Retinal pigment epithelial cell (primary cell): Measurements from ENCODE around the gene MAP3K5.

Experiments used
- DNase-seq: peaks from one replicate; pipeline ENCODE4 v3.0.0-alpha.2; 2010; ENCODE audit warnings: low read depth
- H3K4me3 ChIP-seq: 2 replicates; pipeline ENCODE4 v1.5.1; 2011; ENCODE audit warnings: mild to moderate bottlenecking, low read length, control low read depth, moderate library complexity
- CTCF ChIP-seq: conservative IDR thresholded peaks from 2 replicates; pipeline ENCODE4 v1.5.1; 2011; ENCODE audit warnings: low read depth, low read length, control low read depth, inconsistent platforms

The MAP3K5 gene

GRCh38 chr6:136609873-136610706 lies 182.2 kb downstream of the MAP3K5 start:
- H3K4me3 ChIP-seq = no peak overlapping the region
- peak; percentile 98 for DNase-seq
- no peak for TF ChIP-seq CTCF

GRCh38 chr6:136608991-136609390 lies 183.3 kb downstream of the MAP3K5 start:
- H3K4me3 ChIP-seq = no peak overlapping the region
- DNase-seq = no peak
- no peak for TF ChIP-seq CTCF

- DNase-seq = no peak
- no peak overlapping the region for H3K4me3 ChIP-seq
- peak; percentile 89 for TF ChIP-seq CTCF
Observed at GRCh38 chr6:136607932-136608772, 184.1 kb downstream of the MAP3K5 start.

GRCh38 chr6:136607204-136607931 lies 184.9 kb downstream of the MAP3K5 start:
- no peak for DNase-seq
- no peak for TF ChIP-seq CTCF
- H3K4me3 ChIP-seq = no peak overlapping the region

- no peak for DNase-seq
- no peak for TF ChIP-seq CTCF
- H3K4me3 ChIP-seq = no peak overlapping the region
Observed at GRCh38 chr6:136604928-136605510, 187.3 kb downstream of the MAP3K5 start.

GRCh38 chr6:136604328-136604825 lies 187.9 kb downstream of the MAP3K5 start:
- TF ChIP-seq CTCF = no peak
- no peak for DNase-seq
- H3K4me3 ChIP-seq = no peak overlapping the region
